ENCODE data around the gene SFRP5. TPM values are rescaled to one million over a fixed set of nuclear protein-coding genes. Genes with fewer than 3 reads are reported as not detected.

SFRP5 gene
- total RNA-seq, 4 donors from 2014 or later, result 0.69 to 4.4 (median 1.4) TPM

GRCh38 chr10:97729014-97729413, 42.8 kb downstream of the SFRP5 start:
- no peak for DNase-seq (ENCODE audit: low spot score in 2 of 2)
- TF ChIP-seq POLR2A (IDR thresholded peaks at IDR 0.05), result no peak
- no peak for TF ChIP-seq CTCF (IDR thresholded peaks at IDR 0.05)
- H3K4me3 ChIP-seq (ENCODE audit: low read depth, poor library complexity, severe bottlenecking), result no peak overlapping the region
- 97 to 98% methylated on average over 5 of the region's 5 CpGs for WGBS, 2 donors
- intact Hi-C loops (cut with DNase I; ENCODE audit: low total_unique reads), result loop anchor here (2.0 kb wide), 1 partner anchor 16 kb away; the partner anchor contains the start of gene MARVELD1

- TF ChIP-seq POLR2A (IDR thresholded peaks at IDR 0.05), result no peak
- no peak for TF ChIP-seq CTCF (IDR thresholded peaks at IDR 0.05)
- 53 to 61% methylated on average over 8 of the region's 8 CpGs for WGBS, 2 donors
- no peak for DNase-seq (ENCODE audit: low spot score in 2 of 2)
- intact Hi-C loops (cut with DNase I; ENCODE audit: low total_unique reads), result no loop called here
- H3K4me3 ChIP-seq (ENCODE audit: low read depth, poor library complexity, severe bottlenecking), result no peak overlapping the region
These were observed 45.1 kb downstream of the SFRP5 start for GRCh38 chr10:97726636-97727178.

GRCh38 chr10:97724341-97724941, 47.4 kb downstream of the SFRP5 start:
- intact Hi-C loops (cut with DNase I; ENCODE audit: low total_unique reads), result no loop called here
- WGBS, 2 donors, result 45 to 48% methylated on average over 5 of the region's 5 CpGs
- no peak for DNase-seq (ENCODE audit: low spot score in 2 of 2)

GRCh38 chr10:97723001-97723400, 48.8 kb downstream of the SFRP5 start:
- TF ChIP-seq CTCF (IDR thresholded peaks at IDR 0.05) (no peak), POLR2A (IDR thresholded peaks at IDR 0.05) (no peak)
- intact Hi-C loops (cut with DNase I; ENCODE audit: low total_unique reads), result no loop called here
- DNase-seq (ENCODE audit: low spot score in 2 of 2), result no peak
- 85 to 91% methylated on average over 3 of the region's 3 CpGs for WGBS, 2 donors
- no peak overlapping the region for H3K4me3 ChIP-seq (ENCODE audit: low read depth, poor library complexity, severe bottlenecking)

More at GRCh38 chr10:97724341-97724941, 47.4 kb downstream of the SFRP5 start:
- no peak overlapping the region for H3K4me3 ChIP-seq (ENCODE audit: low read depth, poor library complexity, severe bottlenecking)
- no peak for TF ChIP-seq POLR2A (IDR thresholded peaks at IDR 0.05)
- no peak for TF ChIP-seq CTCF (IDR thresholded peaks at IDR 0.05)

- H3K4me3 ChIP-seq (ENCODE audit: low read depth, poor library complexity, severe bottlenecking), result no peak overlapping the region
- WGBS, 2 donors, result 82% methylated on average over 12 of the region's 12 CpGs
- TF ChIP-seq POLR2A (IDR thresholded peaks at IDR 0.05) (no peak), CTCF (IDR thresholded peaks at IDR 0.05) (no peak)
- intact Hi-C loops (cut with DNase I; ENCODE audit: low total_unique reads), result no loop called here
- DNase-seq (ENCODE audit: low spot score in 2 of 2), result no peak
These were observed 49.7 kb downstream of the SFRP5 start for GRCh38 chr10:97721871-97722780.

All from lower leg skin (tissue), 4 donors.